Mesenteric fat pad (tissue), 1 donor: ENCODE results near the gene TIPARP. TPM values are rescaled to one million over a fixed set of nuclear protein-coding genes. Genes with fewer than 3 reads are reported as not detected.
"Not testable (repeated sequence)": the region's sequence is repeated elsewhere in the genome, so short reads cannot be mapped to it uniquely, and the experiment has no call there.

Source experiments
- DNase-seq: peaks from one replicate; pipeline ENCODE4 v3.0.0-alpha.2; 2020; ENCODE audit warnings: low spot score
- total RNA-seq: library from RNA; stranded (reverse); fragmentation: NEBNext Ultra II Directional; extraction: Animal tissue kit (Norgen Biotek cat#: 25700); gene quantifications from one replicate; pipeline ENCODE4 v1.2.1, GENCODE V29; 2021
- donor health status: DM: yes; HTN: yes; CAD: no.

The TIPARP gene
- total RNA-seq, 1 donor from 2014 or later: 88.9 TPM

- no peak for DNase-seq
Measured at GRCh38 chr3:156738251-156738650, 63.9 kb downstream of the TIPARP start.

GRCh38 chr3:156739976-156740375 is 65.6 kb downstream of the TIPARP start:
- no peak for DNase-seq

GRCh38 chr3:156740581-156740980 is 66.2 kb downstream of the TIPARP start:
- not testable (repeated sequence) for DNase-seq

- DNase-seq: no peak
Measured at GRCh38 chr3:156741935-156742334, 67.5 kb downstream of the TIPARP start.

GRCh38 chr3:156742401-156742800 is 68.0 kb downstream of the TIPARP start:
- DNase-seq: no peak

- DNase-seq: no peak
Measured at GRCh38 chr3:156743859-156744258, 69.5 kb downstream of the TIPARP start.

GRCh38 chr3:156744631-156745030 is 70.2 kb downstream of the TIPARP start:
- DNase-seq: no peak

- no peak for DNase-seq
Measured at GRCh38 chr3:156745766-156746165, 71.4 kb downstream of the TIPARP start.

- no peak for DNase-seq
Measured at GRCh38 chr3:156747046-156747445, 72.7 kb downstream of the TIPARP start.

- DNase-seq: no peak
Measured at GRCh38 chr3:156749244-156749643, 74.9 kb downstream of the TIPARP start.

- no peak for DNase-seq
Measured at GRCh38 chr3:156750191-156750873, 75.9 kb downstream of the TIPARP start.

GRCh38 chr3:156750874-156751245 is 76.5 kb downstream of the TIPARP start:
- no peak for DNase-seq

GRCh38 chr3:156751461-156752025 is 77.2 kb downstream of the TIPARP start:
- no peak for DNase-seq

Other genes with a start within 250 kb of the TIPARP start
- gene SSR3, start 119.5 kb upstream of the TIPARP start, total RNA-seq: 196 TPM
- 1.2 TPM for gene LEKR1, start 151.8 kb downstream of the TIPARP start, total RNA-seq